Keratinocyte (primary cell): Measurements from ENCODE around the gene LEMD1.

Experiments used
- EZH2 ChIP-seq: IDR thresholded peaks from one replicate; pipeline ENCODE4 v1.6.1; 2012; ENCODE audit warnings: inconsistent platforms, mild to moderate bottlenecking, low read length, moderate library complexity
- TF ChIP-seq, protein P1 (sequence below), 3 experiments: IDR thresholded peaks in 1 of 3; conservative IDR thresholded peaks in 1 of 3; optimal IDR thresholded peaks in 1 of 3; 2 replicates in 2 of 3; 3 replicates in 1 of 3; pipeline versions ENCODE3 to v1.5.1; 2011; ENCODE audit warnings: low read length in 3 of 3, mild to moderate bottlenecking in 3 of 3, moderate library complexity in 2 of 3, control low read depth in 1 of 3, inconsistent platforms in 1 of 3; ENCODE audit not compliant: insufficient read depth in 2 of 3; ENCODE audit errors: extremely low read depth in 1 of 3

GRCh38 chr1:205353612-205354011 is 68.2 kb downstream of the LEMD1 start:
- TF ChIP-seq, protein P1, sequence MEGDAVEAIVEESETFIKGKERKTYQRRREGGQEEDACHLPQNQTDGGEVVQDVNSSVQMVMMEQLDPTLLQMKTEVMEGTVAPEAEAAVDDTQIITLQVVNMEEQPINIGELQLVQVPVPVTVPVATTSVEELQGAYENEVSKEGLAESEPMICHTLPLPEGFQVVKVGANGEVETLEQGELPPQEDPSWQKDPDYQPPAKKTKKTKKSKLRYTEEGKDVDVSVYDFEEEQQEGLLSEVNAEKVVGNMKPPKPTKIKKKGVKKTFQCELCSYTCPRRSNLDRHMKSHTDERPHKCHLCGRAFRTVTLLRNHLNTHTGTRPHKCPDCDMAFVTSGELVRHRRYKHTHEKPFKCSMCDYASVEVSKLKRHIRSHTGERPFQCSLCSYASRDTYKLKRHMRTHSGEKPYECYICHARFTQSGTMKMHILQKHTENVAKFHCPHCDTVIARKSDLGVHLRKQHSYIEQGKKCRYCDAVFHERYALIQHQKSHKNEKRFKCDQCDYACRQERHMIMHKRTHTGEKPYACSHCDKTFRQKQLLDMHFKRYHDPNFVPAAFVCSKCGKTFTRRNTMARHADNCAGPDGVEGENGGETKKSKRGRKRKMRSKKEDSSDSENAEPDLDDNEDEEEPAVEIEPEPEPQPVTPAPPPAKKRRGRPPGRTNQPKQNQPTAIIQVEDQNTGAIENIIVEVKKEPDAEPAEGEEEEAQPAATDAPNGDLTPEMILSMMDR (optimal IDR thresholded peaks at IDR 0.05 in 1 of 3, IDR thresholded peaks at IDR 0.05 in 1 of 3, conservative IDR thresholded peaks at IDR 0.05 in 1 of 3; ENCODE audit: extremely low read depth in 1 of 3, insufficient read depth in 2 of 3, low read length in 3 of 3), result no peak
- no peak for TF ChIP-seq EZH2
